ENCODE measurements around the gene CRACR2B. TPM values are rescaled to one million over a fixed set of nuclear protein-coding genes. Genes with fewer than 3 reads are reported as not detected.

Gene CRACR2B
- total and polyA plus RNA-seq, 2 donors (not counting 1 experiment from before 2014, with no cell fraction given) = 9.7 to 67.7 TPM

GRCh38 chr11:862081-862661 is 34.5 kb downstream of the CRACR2B start:
- Histone ChIP-seq H3K36me3 (replicated peaks in 1 of 2; ENCODE audit: control extremely low read depth in 1 of 2, control insufficient read depth in 1 of 2, extremely low read depth in 1 of 2, insufficient read depth in 2 of 2, low read length in 1 of 2) (no peaks in the 10 kb centered on the region), H3K4me3 (ENCODE audit: control extremely low read depth in 1 of 5, extremely low read depth in 1 of 5, insufficient read depth in 1 of 5, low read depth in 2 of 5, low read length in 4 of 5) (no peak overlapping the region), H3K79me2 (ENCODE audit: control insufficient read depth, insufficient read depth, low read length) (no peaks in the 10 kb centered on the region), H2AFZ (ENCODE audit: insufficient read depth, low read depth, low read length, poor library complexity, severe bottlenecking) (no peak overlapping the region), H3K4me1 (ENCODE audit: control insufficient read depth in 2 of 2, insufficient read depth in 2 of 2, low read length in 2 of 2) (no peaks in the 10 kb centered on the region), H3K27ac (ENCODE audit: low read length in 2 of 2) (no peak overlapping the region), H3K9me3 (ENCODE audit: control extremely low read depth in 1 of 3, control insufficient read depth in 2 of 3, insufficient read depth in 1 of 3, low read length in 2 of 3) (no peaks in the 10 kb centered on the region), H4K20me1 (ENCODE audit: control insufficient read depth, insufficient read depth, low read length, poor library complexity, severe bottlenecking) (no peaks in the 10 kb centered on the region), H3K9ac (ENCODE audit: low read length) (no peak overlapping the region), H3K4me2 (replicated peaks; ENCODE audit: low read depth, low read length, poor library complexity, severe bottlenecking) (no peak overlapping the region), H3K27me3 (replicated peaks in 1 of 4; ENCODE audit: control extremely low read depth in 1 of 4, control insufficient read depth in 3 of 4, insufficient read depth in 4 of 4, low read length in 3 of 4) (no peaks in the 10 kb centered on the region)
- Mint-ChIP-seq H3K27ac (no peak overlapping the region), H3K9me3 (ENCODE audit: insufficient read depth) (no peaks in the 10 kb centered on the region), H3K4me1 (no peaks in the 10 kb centered on the region), H3K27me3 (no peaks in the 10 kb centered on the region), H3K4me3 (no peak overlapping the region)
- ChIA-PET POLR2A (no interaction called here), CTCF (no interaction called here)
- ATAC-seq (ENCODE audit: low read depth) = no peak
- TF ChIP-seq CTCF (IDR thresholded peaks at IDR 0.05) (no peak), EZH2 (IDR thresholded peaks at IDR 0.05; ENCODE audit: borderline replicate concordance, insufficient read depth, low read depth, low read length, poor library complexity, severe bottlenecking) (no peak)
- WGBS (ENCODE audit: insufficient coverage) = 87% methylated on average over 20 of the region's 20 CpGs
- no peak for DNase-seq
- intact Hi-C loops (cut with micrococcal nuclease) = no loop called here

GRCh38 chr11:862696-863022 is 34.9 kb downstream of the CRACR2B start:
- H3K9me3 ChIP-seq (ENCODE audit: control extremely low read depth in 1 of 3, control insufficient read depth in 2 of 3, insufficient read depth in 1 of 3, low read length in 2 of 3) = no peaks in the 10 kb centered on the region
- no peak overlapping the region for H3K4me2 ChIP-seq (replicated peaks; ENCODE audit: low read depth, low read length, poor library complexity, severe bottlenecking)
- H3K27ac Mint-ChIP-seq = no peak overlapping the region
- H2AFZ ChIP-seq (ENCODE audit: insufficient read depth, low read depth, low read length, poor library complexity, severe bottlenecking) = no peak overlapping the region
- TF ChIP-seq CTCF (IDR thresholded peaks at IDR 0.05) (no peak), EZH2 (IDR thresholded peaks at IDR 0.05; ENCODE audit: borderline replicate concordance, insufficient read depth, low read depth, low read length, poor library complexity, severe bottlenecking) (no peak)
- no peaks in the 10 kb centered on the region for H3K36me3 ChIP-seq (replicated peaks in 1 of 2; ENCODE audit: control extremely low read depth in 1 of 2, control insufficient read depth in 1 of 2, extremely low read depth in 1 of 2, insufficient read depth in 2 of 2, low read length in 1 of 2)
- H3K4me1 ChIP-seq (ENCODE audit: control insufficient read depth in 2 of 2, insufficient read depth in 2 of 2, low read length in 2 of 2) = no peaks in the 10 kb centered on the region
- ChIA-PET CTCF (no interaction called here), POLR2A (no interaction called here)
- no peak for ATAC-seq (ENCODE audit: low read depth)
- DNase-seq = no peak
- intact Hi-C loops (cut with micrococcal nuclease) = no loop called here
- H3K27me3 ChIP-seq (replicated peaks in 1 of 4; ENCODE audit: control extremely low read depth in 1 of 4, control insufficient read depth in 3 of 4, insufficient read depth in 4 of 4, low read length in 3 of 4) = no peaks in the 10 kb centered on the region
- no peak overlapping the region for H3K4me3 Mint-ChIP-seq
- no peak overlapping the region for H3K4me3 ChIP-seq (ENCODE audit: control extremely low read depth in 1 of 5, extremely low read depth in 1 of 5, insufficient read depth in 1 of 5, low read depth in 2 of 5, low read length in 4 of 5)
- no peaks in the 10 kb centered on the region for H3K4me1 Mint-ChIP-seq
- H3K9me3 Mint-ChIP-seq (ENCODE audit: insufficient read depth) = no peaks in the 10 kb centered on the region
- H4K20me1 ChIP-seq (ENCODE audit: control insufficient read depth, insufficient read depth, low read length, poor library complexity, severe bottlenecking) = no peaks in the 10 kb centered on the region
- WGBS (ENCODE audit: insufficient coverage) = 93% methylated on average over 9 of the region's 12 CpGs
- no peak overlapping the region for H3K27ac ChIP-seq (ENCODE audit: low read length in 2 of 2)
- H3K79me2 ChIP-seq (ENCODE audit: control insufficient read depth, insufficient read depth, low read length) = no peaks in the 10 kb centered on the region
- no peaks in the 10 kb centered on the region for H3K27me3 Mint-ChIP-seq
- no peak overlapping the region for H3K9ac ChIP-seq (ENCODE audit: low read length)
